Motor neuron (in vitro differentiated cells): ENCODE measurements around the gene AP2B1. TPM values are rescaled to one million over a fixed set of nuclear protein-coding genes. Genes with fewer than 3 reads are reported as not detected.

Experiments used
- ATAC-seq, 8 experiments: fragments of 200-7000 bp; cut with Tn5 transposase; replicated peaks in 6 of 8; 2 replicates each; pipeline ENCODE4 v1.8.0; 2021; ENCODE audit warnings: mild to moderate bottlenecking in 8 of 8, moderate library complexity in 8 of 8
- H3K27ac ChIP-seq, 2 donors: fragments of 250-450 bp; sonication (Bioruptor Pico); 2 replicates each; pipeline ENCODE4 v1.9.0; 2021; ENCODE audit warnings: antibody characterized with exemption in 2 of 2, mild to moderate bottlenecking in 2 of 2, moderate library complexity in 1 of 2
- H3K4me1 ChIP-seq, 2 donors: fragments of 250-450 bp; sonication (Bioruptor Pico); replicated peaks in 1 of 2; 2 replicates each; pipeline ENCODE4 v1.6.1; 2021; ENCODE audit warnings: antibody characterized with exemption in 2 of 2, mild to moderate bottlenecking in 2 of 2, moderate library complexity in 1 of 2
- H3K4me3 ChIP-seq, 5 donors: fragments of 250-450 bp; sonication (Bioruptor Pico); 2 replicates each; pipeline ENCODE4 v1.9.0; 2021; ENCODE audit warnings: antibody characterized with exemption in 5 of 5, mild to moderate bottlenecking in 5 of 5, moderate library complexity in 4 of 5
- WGBS, 10 experiments: fragments of 450-650 bp; shearing (Covaris generic); methylation state at CpG; one replicate each; pipeline ENCODE4 v1.0.0; 2022; 5-methylcytosine and 5-hydroxymethylcytosine counted together
- in situ Hi-C, 9 experiments: fragments of 400-800 bp; cut with MboI; loops; one replicate each; pipeline ENCODE4 v1.15.0; 2021; ENCODE audit warnings: low sequenced_read_pairs in 9 of 9, low pct_unique_long_range_greater_than_20kb in 2 of 9; ENCODE audit not compliant: unreplicated experiment in 9 of 9
- total RNA-seq, 8 experiments: library from RNA; unstranded; fragments of 300-600 nt; gene quantifications; 2 replicates each; pipeline versions ENCODE4 v1.2.3 to v1.2.4, GENCODE V29; 2022

Gene AP2B1
- total RNA-seq, 8 experiments from 2014 or later, result 63.8 to 204 (median 126) TPM

DNA sequence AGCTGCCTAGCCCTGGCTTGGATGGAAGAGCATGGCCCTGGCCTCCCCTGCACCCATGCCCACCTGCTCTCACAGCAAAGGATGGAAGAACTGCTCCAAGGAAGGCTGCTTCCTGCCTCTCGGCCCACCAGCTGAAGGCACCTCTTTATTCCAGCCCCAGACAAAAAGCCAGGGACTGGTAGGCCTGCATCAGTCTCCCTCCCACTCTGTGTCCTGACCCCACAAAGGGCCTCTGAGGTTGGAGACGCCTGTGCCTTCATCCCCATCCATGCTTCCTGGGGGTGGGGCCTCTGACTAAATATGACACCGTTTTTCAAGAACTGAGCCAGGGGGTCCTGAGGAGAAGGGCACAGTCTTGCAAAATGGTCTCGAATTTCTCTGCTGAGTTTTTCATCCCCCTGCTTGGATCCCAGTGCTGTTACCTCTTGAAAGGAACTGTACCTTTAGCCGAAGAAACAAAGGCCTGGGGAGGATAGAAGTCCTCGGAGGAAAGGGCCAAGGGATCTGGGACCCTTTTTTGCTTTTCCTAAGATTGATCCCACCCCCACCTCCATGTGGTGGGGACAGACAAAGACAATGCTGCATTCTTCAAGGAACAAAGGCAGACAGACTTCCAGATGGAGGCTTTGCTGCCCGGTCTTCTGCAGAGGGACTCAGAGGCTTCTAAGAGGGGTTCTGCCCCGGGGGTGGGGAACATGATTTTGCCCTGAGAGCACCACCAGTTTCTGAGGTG is 178.8 kb downstream of the AP2B1 start:
- Histone ChIP-seq H3K4me3 (no peak overlapping the region), H3K4me1 (peaks cover 6 to 24% of the 10 kb centered on the region in 2 donors), H3K27ac (peak overlapping the region; percentile 18 to 81)
- WGBS, 10 experiments, result 16 to 66% (median 31%) methylated on average over 1 to 5 of the region's 8 CpGs; no CpG with 5 or more reads in 3 of the 10 experiments
- in situ Hi-C loops, result no loop called here
- no peak for ATAC-seq

DNA sequence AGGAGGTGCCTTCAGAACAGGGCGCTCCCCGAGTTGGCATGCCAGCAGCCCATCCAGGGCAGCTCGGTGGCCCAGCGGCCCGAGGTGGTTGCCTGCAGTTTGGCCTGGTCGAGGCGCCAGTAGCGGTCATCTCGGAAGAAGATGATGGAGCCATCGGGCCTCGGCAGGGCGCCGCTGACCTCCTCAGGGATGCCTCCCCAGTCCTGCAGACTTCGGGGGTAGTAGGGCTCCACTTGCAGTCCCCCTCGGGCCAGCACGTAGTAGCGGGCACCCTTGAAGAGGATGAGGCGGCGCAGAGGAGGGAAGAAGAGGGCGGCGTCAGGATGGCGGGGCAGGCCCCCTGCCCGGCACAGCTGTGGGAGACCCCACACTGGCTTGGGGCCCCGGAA is 179.4 kb downstream of the AP2B1 start:
- Histone ChIP-seq H3K4me1 (peaks cover 6 to 24% of the 10 kb centered on the region in 2 donors), H3K4me3 (no peak overlapping the region), H3K27ac (no peak overlapping the region)
- 68 to 100% methylated on average over 1 to 4 of the region's 24 CpGs; no CpG with 5 or more reads in 8 of the 10 experiments for WGBS, 10 experiments
- ATAC-seq, result no peak
- in situ Hi-C loops, result no loop called here

DNA sequence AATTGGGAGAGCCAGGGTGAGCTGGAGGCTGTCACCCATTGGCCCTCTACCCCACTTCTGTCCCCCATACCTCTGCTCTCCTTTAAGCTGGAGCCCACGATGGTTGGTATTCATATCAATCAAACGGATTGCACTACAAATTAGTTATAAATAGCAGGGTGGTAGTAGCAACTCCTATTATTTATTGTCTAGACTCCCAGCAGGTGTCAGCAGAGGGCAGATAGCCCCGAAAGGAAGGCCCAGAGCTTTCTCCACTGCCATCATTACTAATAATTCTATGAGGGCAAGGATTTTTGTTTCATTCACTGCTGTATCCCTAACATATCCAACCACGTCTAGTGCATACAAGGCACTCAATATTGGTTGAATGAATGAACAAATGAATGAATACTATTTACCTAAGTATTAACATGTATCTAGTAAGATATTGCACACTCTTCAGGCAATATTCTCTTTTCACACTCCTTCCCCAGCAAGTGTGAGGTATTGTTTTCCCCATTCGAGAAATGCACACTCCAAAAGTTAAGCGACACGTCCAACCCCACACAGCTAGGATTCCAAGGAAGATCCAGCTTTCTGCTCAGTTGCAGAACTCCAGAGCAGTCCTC is 179.9 kb downstream of the AP2B1 start:
- Histone ChIP-seq H3K27ac (no peak overlapping the region), H3K4me3 (no peak overlapping the region), H3K4me1 (peaks cover 6 to 24% of the 10 kb centered on the region in 2 donors)
- no peak for ATAC-seq
- 6 to 100% (median 50%) methylated on average over 2 to 5 of the region's 7 CpGs; no CpG with 5 or more reads in 2 of the 10 experiments for WGBS, 10 experiments
- in situ Hi-C loops, result no loop called here

DNA sequence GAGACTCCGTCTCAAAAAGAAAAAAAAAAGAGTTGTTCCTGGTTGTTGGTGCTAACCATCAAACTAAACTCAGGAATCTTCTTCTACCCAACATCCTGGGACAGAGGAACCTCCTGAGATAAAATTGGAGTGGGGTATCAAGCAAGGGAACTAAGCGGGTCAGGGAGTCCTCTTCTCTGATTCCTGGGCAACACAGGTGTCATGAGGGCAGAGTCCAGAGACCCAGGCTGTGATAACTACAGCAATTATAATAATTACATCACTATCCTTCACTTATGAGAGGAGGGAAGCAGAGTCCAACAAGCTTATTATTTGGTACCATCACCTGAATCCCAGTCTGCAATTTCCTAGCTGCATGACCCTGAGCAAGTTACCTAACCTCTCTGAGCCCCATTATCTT is 181.7 kb downstream of the AP2B1 start:
- Histone ChIP-seq H3K4me1 (peaks cover 6 to 41% of the 10 kb centered on the region in 2 donors), H3K4me3 (no peak overlapping the region), H3K27ac (no peak overlapping the region)
- ATAC-seq, result no peak
- in situ Hi-C loops, result no loop called here
- WGBS, 10 experiments, result 60 to 100% (median 100%) methylated on average over 1 of the region's 2 CpGs; no CpG with 5 or more reads in 3 of the 10 experiments

DNA sequence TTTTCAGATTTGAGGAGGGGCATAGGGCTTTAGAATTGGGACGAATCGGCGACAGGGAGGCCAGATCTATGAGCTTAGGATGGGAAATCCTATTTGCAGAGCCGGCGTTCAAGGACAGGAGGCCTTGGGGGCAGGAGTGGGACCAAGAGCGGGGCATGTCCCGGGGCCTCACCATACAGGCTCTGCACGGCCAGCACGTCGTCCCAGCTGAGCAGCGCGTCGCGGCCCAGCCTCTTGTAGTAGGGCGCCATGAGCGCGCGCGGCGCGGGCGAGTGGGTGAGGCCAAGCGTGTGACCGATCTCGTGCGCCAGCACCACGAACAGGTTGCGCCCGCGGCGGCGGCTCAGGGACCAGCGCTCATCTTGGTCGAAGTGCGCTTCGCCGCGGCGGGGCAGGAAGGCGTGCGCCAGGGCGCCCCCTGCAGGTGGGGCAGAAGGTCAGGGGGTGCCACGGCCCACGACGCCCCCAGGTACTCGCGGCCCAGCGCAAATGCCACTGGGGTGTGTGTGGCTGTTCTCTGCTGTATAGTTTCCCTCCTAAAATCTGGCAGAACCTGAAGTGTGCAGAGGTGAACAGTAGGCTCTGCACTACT is 182.9 kb downstream of the AP2B1 start:
- Histone ChIP-seq H3K4me3 (no peak overlapping the region), H3K4me1 (peaks cover 12 to 47% of the 10 kb centered on the region in 2 donors), H3K27ac (no peak overlapping the region)
- in situ Hi-C loops, result no loop called here
- ATAC-seq, result no peak
- 89 to 97% (median 95%) methylated on average over 6 to 26 of the region's 48 CpGs; no CpG with 5 or more reads in 6 of the 10 experiments for WGBS, 10 experiments

DNA sequence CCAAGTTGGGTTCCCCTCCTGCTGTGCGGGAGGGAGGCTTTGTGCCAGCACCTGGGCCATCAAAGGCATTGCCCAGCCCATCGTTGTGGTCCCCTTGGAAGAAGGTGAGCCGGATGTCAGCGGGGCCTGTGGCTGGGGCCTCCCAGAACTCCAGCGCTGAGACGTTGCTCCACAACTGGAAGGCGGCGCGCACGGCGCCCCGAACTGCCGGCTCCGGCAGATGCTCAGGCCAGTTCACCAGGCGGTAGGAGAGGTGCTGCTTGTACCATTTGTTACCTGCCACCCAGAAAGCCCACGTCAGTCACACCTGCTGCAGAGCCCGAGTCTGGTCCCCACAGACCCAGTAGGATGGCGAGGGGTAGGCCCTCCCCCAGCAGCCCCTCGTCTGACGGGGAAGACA is 186.0 kb downstream of the AP2B1 start:
- no peak overlapping the region for H3K27ac ChIP-seq
- WGBS, 10 experiments, result 42 to 80% (median 63%) methylated on average over 1 to 3 of the region's 20 CpGs; no CpG with 5 or more reads in 7 of the 10 experiments
- peaks cover 9 to 32% of the 10 kb centered on the region in 2 donors for H3K4me1 ChIP-seq
- no peak for ATAC-seq
- in situ Hi-C loops, result no loop called here
- H3K4me3 ChIP-seq, result no peak overlapping the region

DNA sequence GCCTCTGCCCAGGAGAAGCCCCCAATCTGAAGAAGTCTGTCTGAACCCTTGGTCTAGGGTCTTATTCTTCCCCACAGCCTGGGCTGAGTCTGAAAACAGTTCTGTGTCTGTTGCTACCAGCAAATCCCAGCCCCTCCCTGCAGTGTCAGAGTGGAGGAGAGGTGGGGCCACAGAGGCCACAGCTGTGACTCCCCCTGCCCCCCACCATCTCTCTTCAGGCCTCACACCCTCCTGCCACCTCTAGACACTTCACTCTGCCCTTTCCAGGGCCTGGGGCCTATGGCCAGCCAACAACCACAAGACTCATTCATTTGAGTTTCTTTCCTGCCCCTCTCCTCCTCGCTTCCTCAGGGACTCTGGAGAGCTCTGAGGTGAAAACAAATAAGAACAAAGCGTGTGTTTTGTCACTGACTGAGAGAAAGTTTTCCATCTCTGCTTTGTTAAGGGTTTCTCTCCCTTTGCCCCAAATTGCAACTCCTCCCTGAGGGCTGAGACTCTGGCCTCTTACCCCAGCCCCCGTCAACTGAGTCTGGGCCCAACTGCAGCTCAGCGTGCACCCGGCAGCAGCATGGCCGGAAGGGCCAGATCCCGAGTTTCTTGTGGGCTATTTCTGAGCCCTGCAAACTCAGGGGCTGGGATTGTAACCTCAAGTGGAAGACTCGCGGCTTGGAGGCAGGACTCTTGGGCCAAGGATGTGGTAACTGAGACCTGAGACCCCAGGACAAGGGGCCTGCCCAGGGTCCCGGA is 186.7 kb downstream of the AP2B1 start:
- in situ Hi-C loops, result no loop called here
- ATAC-seq, result peak in 7 of 8 experiments; percentile 19 to 74 (median 55)
- H3K27ac ChIP-seq, result peak overlapping the region in 1 of 2 donors; percentile 7
- H3K4me3 ChIP-seq, result no peak overlapping the region
- 66 to 100% (median 80%) methylated on average over 1 to 7 of the region's 10 CpGs; no CpG with 5 or more reads in 5 of the 10 experiments for WGBS, 10 experiments
- peaks cover 9 to 32% of the 10 kb centered on the region in 2 donors for H3K4me1 ChIP-seq

DNA sequence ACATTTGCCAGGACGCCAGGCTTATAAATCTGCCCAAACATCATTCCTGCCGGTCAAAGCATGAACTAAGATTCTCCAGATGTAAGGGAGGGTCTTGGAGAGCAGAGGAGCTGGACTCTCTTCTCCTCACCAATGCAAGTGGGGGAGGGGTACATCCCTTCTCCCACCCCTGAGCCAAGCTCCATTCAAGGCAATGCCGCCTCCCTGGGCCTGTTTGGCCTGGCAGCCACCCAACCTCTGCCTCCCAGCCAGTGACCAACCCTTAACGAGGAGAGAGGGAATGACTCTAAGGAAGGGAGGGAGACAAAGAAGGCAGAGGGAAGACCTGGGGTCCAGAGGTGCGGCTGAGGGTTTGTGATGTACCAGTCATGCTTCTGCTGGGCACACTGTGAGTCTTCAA is 187.4 kb downstream of the AP2B1 start:
- Histone ChIP-seq H3K4me3 (no peak overlapping the region), H3K4me1 (peaks cover 9 to 32% of the 10 kb centered on the region in 2 donors), H3K27ac (no peak overlapping the region)
- in situ Hi-C loops, result no loop called here
- ATAC-seq, result peak in 7 of 8 experiments; percentile 26 to 80 (median 39)
- 0 to 100% (median 80%) methylated on average over 1 to 3 of the region's 5 CpGs; no CpG with 5 or more reads in 5 of the 10 experiments for WGBS, 10 experiments

DNA sequence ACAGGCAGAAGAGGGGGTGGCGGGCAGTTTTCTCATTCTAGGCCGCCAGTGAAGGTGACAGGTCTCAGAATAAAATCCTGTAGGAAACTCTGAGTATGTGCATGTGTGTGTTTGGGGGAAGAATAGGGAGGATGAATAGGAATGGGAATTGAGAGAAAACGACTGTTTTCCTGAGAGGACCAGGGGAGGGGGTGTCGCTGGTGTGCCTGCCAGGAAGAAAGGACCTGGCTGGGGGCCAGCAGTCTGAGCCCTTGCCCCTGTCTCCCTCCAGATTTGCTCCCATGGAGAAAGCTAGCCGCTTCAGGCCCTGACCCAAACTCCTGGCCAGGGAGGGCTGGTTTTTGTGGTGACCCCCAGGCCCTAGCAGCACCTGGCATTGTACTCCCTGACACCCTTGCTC is 187.9 kb downstream of the AP2B1 start:
- Histone ChIP-seq H3K4me3 (no peak overlapping the region), H3K27ac (no peak overlapping the region), H3K4me1 (peaks cover 9 to 32% of the 10 kb centered on the region in 2 donors)
- peak in 5 of 8 experiments; percentile 20 to 34 (median 24) for ATAC-seq
- WGBS, 10 experiments, result 42 to 80% (median 55%) methylated on average over 2 to 4 of the region's 5 CpGs; no CpG with 5 or more reads in 4 of the 10 experiments
- in situ Hi-C loops, result no loop called here

DNA sequence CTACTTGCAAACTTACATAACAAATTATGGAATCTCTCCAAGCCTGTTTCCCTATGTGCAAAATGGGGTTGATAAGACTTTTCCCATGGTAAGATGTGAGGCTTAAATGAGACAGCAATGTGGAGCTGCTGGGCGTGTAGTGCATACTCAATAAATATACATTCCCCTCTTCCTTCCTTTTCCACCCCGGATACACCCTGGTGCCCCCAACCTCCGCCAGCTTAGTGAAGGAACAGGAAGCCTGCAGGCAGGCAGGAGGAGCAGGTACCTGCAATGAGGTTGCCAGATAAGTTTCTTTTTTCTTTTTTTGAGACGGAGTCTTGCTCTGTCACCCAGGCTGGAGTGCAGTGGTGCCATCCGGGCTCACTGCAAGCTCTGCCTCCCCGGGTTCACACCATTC is 188.5 kb downstream of the AP2B1 start:
- no peak overlapping the region for H3K27ac ChIP-seq
- peak in 2 of 8 experiments; percentile 8 to 16 for ATAC-seq
- in situ Hi-C loops, result no loop called here
- WGBS, 10 experiments, result 33 to 100% (median 90%) methylated on average over 1 to 5 of the region's 6 CpGs; no CpG with 5 or more reads in 7 of the 10 experiments
- no peak overlapping the region for H3K4me3 ChIP-seq
- peaks cover 9 to 32% of the 10 kb centered on the region in 2 donors for H3K4me1 ChIP-seq
